Fibroblast of lung (primary cell): ENCODE data around the gene TOP3A.

Source experiments
- EZH2 ChIP-seq: IDR thresholded peaks from 2 replicates; pipeline ENCODE4 v1.5.1; 2012; ENCODE audit warnings: low read length, control low read depth, mild to moderate bottlenecking; ENCODE audit errors: missing control alignments
- TF ChIP-seq, protein P1 (sequence below), 2 donors: IDR thresholded peaks in 1 of 2; conservative IDR thresholded peaks in 1 of 2; 1 replicate in 1 of 2; 2 replicates in 1 of 2; pipeline ENCODE4 v1.5.1; 2011 to 2012; ENCODE audit warnings: low read length in 2 of 2, control low read depth in 1 of 2, inconsistent platforms in 1 of 2, low read depth in 1 of 2, mild to moderate bottlenecking in 1 of 2

DNA sequence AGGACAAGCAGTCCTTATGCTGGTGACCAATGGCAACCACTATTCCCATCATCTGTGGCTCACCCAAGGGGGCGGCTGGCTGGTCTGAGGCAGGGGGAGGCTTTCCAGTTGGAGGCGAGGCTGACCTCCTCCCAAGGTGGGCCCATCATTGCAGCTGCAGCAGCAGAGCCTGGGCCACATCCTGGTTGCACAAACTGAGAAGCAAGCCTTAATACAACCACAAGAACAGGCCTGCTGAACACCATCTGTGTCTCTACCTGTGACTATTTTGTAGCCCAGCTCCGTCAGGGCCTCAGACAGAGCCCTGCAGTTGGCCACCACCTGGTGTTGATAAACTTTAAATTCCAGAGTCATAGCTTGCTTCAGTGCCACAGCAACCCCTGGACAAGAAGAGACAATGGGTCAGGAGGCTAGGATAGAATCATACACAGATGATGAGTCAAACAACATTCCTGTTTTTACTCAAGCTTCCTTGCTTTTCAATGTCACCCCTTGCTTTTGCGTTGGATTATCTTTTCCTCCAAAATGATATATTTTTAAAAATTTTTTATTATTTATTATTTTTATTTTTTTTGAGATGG, 18.2 kb upstream of the TOP3A start:
- TF ChIP-seq, protein P1, sequence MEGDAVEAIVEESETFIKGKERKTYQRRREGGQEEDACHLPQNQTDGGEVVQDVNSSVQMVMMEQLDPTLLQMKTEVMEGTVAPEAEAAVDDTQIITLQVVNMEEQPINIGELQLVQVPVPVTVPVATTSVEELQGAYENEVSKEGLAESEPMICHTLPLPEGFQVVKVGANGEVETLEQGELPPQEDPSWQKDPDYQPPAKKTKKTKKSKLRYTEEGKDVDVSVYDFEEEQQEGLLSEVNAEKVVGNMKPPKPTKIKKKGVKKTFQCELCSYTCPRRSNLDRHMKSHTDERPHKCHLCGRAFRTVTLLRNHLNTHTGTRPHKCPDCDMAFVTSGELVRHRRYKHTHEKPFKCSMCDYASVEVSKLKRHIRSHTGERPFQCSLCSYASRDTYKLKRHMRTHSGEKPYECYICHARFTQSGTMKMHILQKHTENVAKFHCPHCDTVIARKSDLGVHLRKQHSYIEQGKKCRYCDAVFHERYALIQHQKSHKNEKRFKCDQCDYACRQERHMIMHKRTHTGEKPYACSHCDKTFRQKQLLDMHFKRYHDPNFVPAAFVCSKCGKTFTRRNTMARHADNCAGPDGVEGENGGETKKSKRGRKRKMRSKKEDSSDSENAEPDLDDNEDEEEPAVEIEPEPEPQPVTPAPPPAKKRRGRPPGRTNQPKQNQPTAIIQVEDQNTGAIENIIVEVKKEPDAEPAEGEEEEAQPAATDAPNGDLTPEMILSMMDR (conservative IDR thresholded peaks at IDR 0.05 in 1 of 2, IDR thresholded peaks at IDR 0.05 in 1 of 2; ENCODE audit: low read depth in 1 of 2, low read length in 2 of 2), result no peak
- no peak for TF ChIP-seq EZH2
